HG02973 (cell line): ENCODE data around the gene JAK3.
A peak's percentile ranks its signal among the peaks of the same experiment; 100 is the strongest.

Experiments
- ATAC-seq: cut with Tn5 transposase; IDR thresholded peaks from one replicate; pipeline ENCODE4 v1.9.1; 2021; ENCODE audit warnings: moderate library complexity; ENCODE audit not compliant: unreplicated experiment

Gene JAK3

DNA sequence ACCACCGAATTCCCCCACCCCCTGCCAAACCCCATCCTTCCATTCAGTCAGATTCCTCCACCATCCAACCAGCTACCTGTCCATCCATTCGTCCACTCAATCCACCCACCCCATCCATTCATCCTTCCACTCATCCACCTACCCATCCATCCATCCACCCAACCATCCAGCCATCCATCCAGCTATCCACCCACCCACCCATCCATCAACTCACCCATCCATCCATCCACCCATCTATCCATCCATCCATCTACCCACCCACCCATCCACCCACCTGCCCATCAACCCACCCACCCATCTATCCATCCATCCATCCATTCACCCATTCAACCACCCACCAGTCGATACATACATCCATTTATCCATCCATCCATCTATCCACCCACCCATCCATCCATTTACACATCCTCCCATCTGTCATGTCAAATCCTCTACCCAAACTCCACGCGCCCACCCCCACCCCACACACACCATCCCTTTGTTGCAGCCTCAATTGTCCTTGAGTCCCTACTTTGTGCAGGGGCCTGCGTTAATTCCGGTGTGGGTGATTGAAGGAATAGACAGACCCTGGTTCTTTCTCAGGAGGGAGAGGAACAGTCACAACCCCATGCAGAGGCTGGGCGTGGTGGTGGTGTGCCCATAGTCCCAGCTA lies 18.7 kb upstream of the JAK3 start:
- ATAC-seq = no peak

DNA sequence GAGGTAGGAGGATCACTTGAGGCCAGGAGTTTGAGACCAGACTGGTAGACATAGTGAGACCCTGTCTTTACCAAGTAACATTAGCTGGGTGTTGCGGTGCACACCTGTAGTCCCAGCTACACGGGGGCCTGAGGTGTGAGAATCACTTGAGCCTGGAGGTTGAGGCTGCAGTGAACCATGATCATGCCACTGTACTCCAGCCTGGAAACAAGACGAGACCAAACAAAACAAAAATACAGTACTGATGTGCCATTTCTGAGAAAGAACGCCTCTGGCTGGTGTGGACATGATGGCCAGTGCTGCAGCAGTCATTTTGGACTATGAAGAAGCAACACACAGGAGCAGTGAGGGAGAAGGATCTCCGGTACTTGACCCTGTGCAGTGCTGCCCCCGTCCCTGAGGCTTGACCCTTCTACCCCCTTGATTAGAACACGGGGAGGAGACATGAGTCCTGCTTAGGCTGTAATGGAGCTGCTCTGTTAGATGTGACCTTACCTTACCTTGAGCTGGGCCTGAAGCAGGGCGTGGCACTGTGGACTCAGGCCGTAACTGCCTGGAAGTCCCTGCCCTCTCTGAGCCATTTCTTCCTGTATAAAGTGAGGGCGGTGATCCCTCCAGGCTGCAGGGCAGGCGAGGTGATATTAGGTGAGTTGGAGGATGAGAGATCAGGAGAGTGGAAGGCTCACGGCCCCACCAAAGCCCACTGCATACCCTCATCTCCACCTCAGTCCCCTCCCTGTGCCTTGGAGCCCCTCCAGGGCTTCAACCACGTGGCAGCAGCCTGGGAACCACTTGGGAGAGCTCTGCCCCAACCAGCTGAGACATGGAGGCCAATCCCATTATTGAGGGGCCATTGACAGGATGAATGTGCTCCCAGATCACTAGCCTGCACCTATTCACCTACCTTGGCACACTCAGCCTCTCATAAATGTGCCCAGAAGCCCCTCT lies 17.9 kb upstream of the JAK3 start:
- ATAC-seq = no peak

DNA sequence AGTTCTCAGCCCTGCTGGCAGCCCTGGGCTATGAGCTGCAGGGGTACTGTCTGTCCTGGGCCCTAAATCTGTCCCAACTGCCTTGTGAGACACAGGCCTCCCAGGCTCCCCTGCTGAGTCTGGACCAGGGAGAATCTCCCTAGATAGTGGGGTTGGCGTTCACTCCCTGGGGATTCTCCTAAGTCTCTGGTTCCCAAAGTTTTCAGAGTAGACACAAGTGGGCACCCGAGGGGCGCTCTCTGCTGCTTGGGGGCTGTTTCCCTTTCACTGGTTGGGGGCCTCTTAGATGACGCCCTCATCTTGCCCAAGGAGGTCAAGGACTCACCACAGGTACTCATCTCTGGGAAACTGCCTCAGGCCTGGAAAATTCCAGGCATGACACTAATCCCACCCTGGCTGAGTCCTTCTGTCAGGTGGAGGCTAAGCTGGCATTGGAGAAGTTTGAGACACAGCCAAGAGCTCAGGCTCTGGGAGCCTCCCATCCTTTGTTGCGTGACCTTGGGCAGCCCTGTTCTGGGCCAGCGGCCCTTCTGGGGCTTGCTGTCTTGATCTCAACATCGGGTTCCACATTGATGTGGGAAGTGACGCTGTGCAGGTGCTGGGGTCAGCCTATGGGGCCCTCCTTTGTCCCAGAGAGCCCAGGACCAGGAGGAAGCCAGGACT lies 15.9 kb upstream of the JAK3 start:
- ATAC-seq = no peak

DNA sequence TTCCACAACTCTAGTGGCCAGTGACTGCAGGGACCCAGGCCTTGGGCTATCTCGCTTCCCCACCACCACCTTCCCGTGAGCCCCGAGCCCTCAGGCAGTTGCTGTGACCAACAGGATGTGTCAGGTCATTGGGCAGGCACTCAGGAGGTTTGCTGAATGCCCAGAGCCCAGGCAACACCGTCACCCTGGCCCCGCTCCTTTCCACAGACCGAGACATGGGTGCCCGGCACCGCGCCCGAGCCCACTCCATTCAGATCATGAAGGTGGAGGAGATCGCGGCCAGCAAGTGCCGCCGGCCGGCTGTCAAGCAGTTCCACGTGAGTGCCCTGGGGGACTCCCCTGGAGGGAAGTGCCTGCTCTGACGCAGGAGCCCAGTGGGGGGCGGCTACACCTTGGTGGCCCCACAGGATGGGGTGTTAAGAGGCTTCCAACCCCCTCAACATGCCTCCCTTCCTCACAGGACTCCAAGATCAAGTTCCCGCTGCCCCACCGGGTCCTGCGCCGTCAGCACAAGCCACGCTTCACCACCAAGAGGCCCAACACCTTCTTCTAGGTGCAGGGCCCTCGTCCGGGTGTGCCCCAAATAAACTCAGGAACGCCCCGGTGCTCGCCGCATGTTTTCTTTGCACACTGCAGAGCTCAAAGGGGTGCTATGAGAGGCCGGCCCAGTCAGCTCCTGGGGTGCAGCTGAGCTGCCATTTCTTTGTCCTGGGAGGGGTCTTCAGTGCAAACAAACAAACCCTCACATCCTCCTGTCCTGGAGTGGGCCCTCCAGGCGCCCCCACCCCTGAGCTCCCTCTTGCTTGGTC lies 15.1 kb upstream of the JAK3 start:
- no peak for ATAC-seq

DNA sequence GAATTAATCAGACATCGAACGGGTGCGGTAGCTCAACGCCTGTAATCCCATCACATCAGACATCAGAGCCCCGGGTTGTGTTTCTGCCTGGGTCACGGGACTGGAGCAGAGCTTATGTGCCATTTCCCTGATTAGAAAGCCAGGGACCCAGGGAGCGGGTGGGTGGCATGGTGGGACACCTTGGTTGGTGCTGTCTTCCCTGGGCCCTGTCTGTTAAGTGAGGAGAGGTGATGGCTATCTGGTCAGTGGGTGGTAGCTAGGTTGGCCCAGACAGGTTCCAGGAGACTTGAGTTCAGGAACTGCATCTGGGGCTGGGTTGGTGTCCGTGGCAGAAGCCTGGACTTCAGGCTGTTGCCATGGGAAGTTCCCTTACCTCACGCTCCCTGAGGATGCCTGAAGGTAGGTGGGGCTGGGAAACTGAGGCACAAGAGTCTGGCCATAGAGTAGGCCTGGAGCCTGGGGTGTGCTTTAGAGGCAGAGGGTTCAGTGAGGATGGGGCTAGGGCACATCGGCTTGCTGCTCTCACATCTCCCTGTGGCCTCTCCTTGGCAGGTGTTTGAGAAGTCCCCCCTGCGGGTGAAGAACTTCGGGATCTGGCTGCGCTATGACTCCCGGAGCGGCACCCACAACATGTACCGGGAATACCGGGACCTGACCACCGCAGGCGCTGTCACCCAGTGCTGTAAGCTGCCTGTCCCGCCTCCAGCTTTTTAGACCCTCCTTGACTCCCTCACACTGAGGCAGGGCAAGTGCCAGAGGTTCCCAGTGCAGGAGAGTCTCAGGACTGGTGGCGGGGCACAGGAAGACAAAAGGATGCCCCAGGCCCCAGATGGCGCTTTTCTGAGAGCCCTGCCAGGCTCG lies 14.0 kb upstream of the JAK3 start:
- ATAC-seq = no peak

DNA sequence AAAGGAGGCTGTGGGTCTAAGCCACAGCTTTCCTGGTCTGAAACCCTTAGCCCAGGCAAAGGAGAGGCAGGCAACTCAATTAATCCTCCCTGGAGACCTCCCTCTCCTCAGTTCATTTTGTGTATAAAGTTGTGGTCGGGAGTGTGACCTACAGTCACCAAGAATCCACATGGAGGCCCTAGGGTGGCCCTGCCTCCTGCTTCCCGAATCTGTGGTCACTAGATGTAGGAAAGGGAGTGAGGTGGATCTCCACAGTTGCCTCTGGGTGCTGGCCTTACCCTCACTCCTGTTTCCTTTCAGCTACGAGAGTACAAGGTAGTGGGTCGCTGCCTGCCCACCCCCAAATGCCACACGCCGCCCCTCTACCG lies 13.2 kb upstream of the JAK3 start:
- no peak for ATAC-seq

DNA sequence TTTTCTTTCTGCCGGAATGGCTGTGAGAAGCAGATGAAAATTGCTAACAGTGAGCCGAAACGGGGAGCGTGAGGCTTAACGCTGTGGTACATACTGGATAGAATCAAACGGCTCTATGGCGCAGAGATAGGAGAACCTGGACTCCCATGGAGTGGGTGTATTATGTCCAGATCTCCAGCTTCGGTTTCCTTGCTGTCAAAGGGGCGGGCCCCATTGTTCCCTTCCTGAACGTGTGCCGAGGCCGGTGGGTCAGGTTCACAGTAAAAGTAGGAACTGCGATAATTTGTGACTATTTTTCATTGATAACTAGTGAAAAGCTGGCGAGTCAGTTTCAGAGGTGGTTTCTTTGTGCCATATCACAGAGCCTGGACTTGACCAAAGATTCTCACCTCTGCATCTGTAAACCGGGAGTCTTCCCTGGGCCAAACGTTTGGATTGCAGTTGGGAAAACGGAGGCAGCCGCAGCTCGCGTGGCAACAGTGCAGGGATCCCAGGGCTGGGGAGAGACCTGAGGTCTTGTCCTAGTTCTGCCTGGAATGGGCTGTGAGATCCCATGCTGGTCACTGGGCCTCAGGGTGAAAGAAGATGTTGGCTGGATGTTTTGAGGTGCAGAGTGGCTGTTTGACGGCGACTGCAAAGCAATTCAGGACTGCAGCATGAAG lies 12.7 kb upstream of the JAK3 start:
- no peak for ATAC-seq

DNA sequence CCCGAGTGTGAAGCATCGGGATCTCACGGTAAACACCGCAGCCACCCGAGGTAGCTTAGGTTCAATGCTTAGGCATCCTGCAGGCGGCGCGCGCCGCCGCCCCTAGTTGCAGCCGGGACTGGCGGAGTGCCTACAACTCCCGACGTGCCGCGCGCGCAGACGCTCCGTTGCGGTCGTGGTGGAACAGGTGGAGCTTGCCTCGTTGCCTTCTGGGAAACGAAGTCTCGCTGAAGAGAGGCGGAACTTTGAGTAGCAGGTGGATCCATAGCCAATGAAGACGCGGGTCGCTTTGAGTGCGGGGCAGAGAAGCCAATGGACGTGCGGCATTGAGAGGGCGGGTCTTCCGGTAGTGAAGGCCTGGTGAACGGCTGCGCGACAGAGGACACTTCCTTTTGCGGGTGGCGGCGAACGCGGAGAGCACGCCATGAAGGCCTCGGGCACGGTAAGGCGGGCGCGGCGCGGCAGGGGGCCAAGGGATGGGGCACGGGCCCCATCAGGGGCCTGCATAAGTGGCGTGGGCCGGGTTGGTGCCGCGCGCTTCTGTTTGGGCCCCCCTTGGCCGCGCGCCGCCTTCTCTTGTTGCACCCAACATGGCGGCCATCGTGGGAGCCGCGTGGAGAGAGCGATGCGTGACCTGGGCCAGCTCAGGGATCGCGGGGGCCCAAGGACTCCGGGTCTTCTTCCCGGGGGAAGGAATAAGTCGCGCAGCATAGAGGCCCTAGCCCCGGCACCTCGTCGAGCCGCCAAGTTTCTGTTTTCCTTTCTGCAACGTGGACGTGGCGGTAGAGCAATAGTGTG lies 11.9 kb upstream of the JAK3 start, which contains the start of gene RPL18A:
TSS of gene RPL18A (plus strand) at position 378 of the 798 bp plus-strand sequence. CDS start at position 425, 47 bp downstream.
- peak; percentile 89 for ATAC-seq

DNA sequence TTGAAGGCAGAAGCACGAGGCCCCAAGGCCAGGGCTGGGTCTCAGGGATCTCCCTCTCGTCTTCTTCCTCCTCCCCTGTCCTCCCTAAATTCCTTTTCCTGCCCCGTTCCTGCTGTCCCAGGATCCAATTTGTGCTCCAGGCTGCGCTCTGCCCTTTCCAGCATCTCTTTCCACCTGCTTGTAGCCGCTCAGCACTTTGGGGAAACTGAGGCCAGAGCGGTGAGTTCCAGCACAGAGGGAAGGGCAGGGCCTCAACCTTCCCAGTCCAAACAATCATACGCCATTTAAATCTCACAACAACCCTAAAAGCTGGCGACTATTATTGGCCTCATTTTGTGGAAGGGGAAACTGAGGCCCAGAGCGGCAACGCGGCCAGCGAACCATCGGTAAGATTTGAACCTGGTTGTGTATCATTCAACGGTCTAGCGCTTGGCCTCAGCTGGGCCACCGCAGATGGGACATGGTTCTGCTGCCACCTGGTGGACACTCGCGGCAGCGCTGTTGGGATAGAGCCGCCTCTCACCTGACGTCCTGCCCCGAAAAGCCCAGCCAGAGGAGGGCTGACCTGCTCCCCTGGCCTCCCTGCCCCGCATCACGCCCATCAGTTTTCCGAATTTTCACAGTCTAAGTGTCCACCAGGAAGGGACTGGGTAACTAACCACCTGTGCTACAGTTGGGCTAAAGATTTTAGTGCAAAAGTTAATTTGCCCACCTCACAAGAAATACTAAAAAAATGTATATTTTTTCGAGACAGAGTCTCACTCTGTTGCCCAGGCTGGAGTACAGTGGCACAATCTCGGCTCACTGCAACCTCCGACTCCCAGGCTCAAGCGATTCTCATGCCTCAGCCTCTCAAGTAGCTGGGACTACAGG lies 7.7 kb upstream of the JAK3 start:
- no peak for ATAC-seq

DNA sequence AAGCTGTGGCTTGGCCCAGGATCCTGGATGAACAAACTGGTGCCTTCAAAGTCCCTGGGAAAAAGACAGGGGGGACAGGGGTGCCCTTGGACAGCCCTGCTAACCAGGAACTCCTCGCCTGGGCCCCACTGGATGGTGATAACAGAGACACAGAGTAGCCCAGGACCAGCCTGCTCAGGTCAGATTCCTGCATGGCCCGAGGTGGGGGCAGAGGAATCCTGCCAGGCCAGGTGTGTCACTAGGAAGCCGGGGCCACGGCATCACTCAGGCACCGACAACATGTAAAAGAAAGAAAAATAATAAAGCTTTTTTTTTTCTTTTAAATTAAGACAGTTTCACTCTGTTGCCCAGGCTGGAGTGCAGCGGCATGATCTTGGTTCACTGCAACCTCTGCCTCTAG lies 6.3 kb upstream of the JAK3 start:
- no peak for ATAC-seq

DNA sequence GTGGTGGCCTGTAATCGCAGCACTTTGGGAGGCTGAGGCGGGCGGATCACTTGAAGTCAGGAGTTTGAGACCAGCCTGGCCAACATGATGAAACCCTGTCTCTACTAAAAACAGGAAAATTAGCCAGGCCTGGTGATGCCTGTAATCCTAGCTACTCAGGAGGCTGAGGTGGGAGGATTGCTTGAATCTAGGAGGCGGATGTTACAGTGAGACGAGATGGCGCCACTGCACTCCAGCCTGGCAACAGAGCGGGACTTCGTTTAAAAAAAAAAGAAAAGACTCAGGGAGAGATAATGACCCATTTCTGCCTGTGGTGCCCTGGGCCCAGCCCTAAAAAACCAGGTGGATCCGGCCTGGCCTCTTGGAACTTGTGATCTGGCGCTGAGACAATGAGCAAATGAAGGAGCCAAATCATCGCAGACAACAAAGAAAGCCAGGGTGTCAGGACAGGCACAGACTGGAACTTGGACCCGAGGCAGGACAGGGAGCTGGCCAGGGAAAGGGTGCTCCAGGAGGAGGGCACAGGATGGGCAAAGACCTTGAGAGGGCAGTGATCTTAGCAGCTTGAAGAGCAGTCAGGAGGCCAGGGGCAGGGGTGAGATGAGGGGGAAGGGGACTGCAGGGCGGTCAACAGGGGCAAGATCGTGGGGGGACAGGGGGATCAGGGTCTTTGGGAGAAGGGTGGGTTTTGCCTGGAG lies 962 bp upstream of the JAK3 start:
- ATAC-seq = no peak

DNA sequence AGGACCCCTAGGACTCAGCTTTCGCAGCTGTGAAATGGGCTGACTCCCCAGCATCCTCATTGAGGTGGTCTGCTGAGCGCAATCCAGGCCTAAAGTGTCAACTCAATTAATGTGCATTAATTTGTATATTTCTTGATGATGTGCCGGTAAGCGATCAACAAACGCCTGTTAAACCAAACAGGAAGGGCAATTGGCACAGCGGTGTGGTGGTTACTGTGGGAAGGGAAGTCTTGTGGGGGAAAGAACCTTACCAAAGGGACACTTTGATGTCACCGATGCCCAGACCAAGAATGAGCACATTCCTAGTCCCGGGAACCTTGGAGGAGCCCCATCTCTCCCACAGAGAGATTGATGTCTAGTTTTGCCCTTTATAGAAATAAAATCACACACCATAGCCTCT lies 1.6 kb downstream of the JAK3 start:
- no peak for ATAC-seq

DNA sequence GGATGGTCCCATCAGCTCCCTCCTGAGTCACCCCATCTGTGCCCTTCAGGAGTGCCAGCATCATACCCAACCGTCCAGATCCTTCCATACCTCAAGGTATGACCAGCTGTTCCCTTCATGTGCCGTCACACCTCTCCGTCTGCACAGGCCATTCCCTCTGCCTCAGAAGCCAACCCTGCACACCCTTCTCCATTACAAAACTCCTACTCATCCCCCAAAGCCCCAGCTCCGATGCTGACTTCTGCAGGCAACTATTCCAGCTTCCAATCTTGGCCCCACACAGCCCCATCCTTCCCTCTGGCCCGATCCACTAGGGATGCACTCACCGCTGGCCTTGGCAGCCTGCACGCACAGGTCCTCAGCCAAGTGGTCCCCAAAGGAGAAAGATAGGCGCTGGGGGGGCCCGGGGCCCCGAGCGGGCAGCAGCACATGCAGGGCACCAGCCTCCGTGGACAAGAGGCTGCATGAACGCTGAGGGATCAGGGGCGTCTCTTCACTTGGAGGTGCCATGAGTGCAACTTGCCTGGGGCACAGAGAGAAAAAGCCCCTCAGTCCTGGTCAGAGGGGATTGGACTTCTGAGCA lies 3.8 kb downstream of the JAK3 start:
- ATAC-seq = no peak

DNA sequence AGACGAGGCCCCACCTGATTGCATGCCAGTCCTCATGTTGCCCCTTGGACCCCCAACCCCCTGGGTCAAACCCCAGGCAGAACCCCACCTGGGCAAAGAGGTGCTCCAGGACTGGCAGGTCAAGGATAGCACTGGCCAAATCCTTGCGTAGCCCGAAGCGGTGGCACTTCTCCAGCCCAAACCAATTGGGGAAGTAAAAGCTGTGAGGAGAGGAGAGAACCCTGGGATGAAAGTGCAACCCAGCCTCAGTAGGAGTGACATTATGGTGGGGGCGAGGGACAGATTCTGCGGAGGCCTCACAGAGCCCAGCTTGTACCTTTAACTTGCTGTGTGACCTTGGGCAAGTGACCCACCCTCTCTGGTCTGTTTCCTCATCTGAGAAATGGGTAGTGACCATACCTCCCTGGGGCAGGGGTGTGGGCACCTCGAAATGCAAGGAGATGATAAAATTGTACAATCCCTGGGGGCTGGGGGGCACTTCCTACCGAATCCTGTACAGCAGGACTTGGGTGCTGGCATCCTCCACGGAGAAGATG lies 4.4 kb downstream of the JAK3 start:
- no peak for ATAC-seq

DNA sequence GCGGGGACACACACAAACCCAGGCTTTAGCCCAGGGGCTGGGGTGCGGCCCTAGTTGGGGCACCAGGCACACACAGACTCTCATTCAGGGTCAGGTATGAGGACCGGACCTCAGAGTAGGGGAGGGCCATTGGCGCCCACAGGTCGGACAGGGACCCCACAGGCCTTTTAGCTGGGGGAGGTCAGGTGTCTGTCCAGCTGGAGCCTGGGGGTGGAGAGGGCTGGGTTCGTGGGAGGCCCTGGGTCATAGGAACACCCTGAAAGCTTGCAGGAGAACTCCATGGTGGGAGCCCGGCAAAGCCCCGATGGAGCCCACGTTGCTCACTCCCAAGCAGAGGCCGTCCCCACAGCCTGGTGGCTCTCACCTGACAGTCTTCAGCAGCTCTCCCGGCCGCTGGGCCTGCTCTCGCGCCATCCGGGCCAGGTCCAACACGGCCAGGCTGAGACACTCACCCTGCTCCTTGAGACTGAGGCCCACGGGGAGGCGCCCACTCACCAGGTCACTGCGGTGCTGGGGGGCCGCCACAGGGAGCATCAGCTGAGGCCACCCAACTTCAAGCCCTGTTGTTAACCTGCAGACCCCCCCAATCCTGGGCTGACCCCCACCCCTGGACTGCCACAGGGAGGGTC lies 5.0 kb downstream of the JAK3 start:
- ATAC-seq = no peak
